Measurements from ENCODE around the gene JAM3. TPM values are rescaled to one million over a fixed set of nuclear protein-coding genes. Genes with fewer than 3 reads are reported as not detected.

The JAM3 gene
- total RNA-seq, 2 donors from 2014 or later = 28.2 to 31.0 TPM

- DNase-seq (no peak), ATAC-seq (no peak)
- intact Hi-C loops (cut with DNase I) = no loop called here
Observed at GRCh38 chr11:134200688-134201087, 131.8 kb downstream of the JAM3 start.

Other genes starting within 250 kb of the JAM3 start
- gene SPATA19, start 223.6 kb upstream of the JAM3 start, total RNA-seq = not detected
- gene IGSF9B, start 112.1 kb upstream of the JAM3 start, total RNA-seq = 10 to 100 TPM; 33.3 to 40.0 TPM
- 10 to 100 TPM in 1 of 2 donors, 1 to 10 TPM in 1; 9.4 to 11.5 TPM for gene NCAPD3, start 154.9 kb downstream of the JAM3 start, total RNA-seq
- 10 to 100 TPM; 25.7 to 29.4 TPM for gene VPS26B, start 155.6 kb downstream of the JAM3 start, total RNA-seq
- gene THYN1, start 184.3 kb downstream of the JAM3 start, total RNA-seq = 10 to 100 TPM; 32.5 to 37.1 TPM
- gene ACAD8, start 184.5 kb downstream of the JAM3 start, total RNA-seq = 10 to 100 TPM; 25.7 to 27.3 TPM
- gene GLB1L3, start 207.3 kb downstream of the JAM3 start, total RNA-seq = not detected